ENCODE results near the gene NOB1.

- TF ChIP-seq JUND (IDR thresholded peaks at IDR 0.05; ENCODE audit: borderline replicate concordance, low read depth, low read length) (no peak), JUND (tag; IDR thresholded peaks at IDR 0.05; ENCODE audit: borderline replicate concordance, low read depth, low read length) (no peak), FOXP4 (CRISPR knock-in tag; IDR thresholded peaks at IDR 0.05; ENCODE audit: borderline replicate concordance) (no peak), SMARCC2 (IDR thresholded peaks at IDR 0.05; ENCODE audit: low read depth) (no peak), MXI1 (IDR thresholded peaks at IDR 0.05; ENCODE audit: low read depth, low read length) (no peak), ZNF184 (CRISPR knock-in tag; IDR thresholded peaks at IDR 0.05) (no peak), ZNF282 (CRISPR knock-in tag; IDR thresholded peaks at IDR 0.05) (no peak)
Observed at GRCh38 chr16:69745959-69746358, 8.8 kb downstream of the NOB1 start.

All from K562 (cell line).